Peyer's patch (tissue), 4 donors: ENCODE data around the gene AKR1C2.

Experiments used
- CTCF ChIP-seq, 6 experiments: fragments of 450-650 bp in 4 of 6; fragments of 200-600 bp in 2 of 6; sonication (generic) in 1 of 6; IDR thresholded peaks; one replicate each; pipeline ENCODE4 v1.5.1; 2017 to 2019; ENCODE audit warnings: antibody characterized with exemption in 6 of 6, mild to moderate bottlenecking in 3 of 6, moderate library complexity in 1 of 6
- POLR2A ChIP-seq, 2 donors: fragments of 450-650 bp; IDR thresholded peaks; one replicate each; pipeline ENCODE4 v1.5.1; 2017; ENCODE audit warnings: antibody characterized with exemption in 2 of 2, mild to moderate bottlenecking in 2 of 2, moderate library complexity in 2 of 2

DNA sequence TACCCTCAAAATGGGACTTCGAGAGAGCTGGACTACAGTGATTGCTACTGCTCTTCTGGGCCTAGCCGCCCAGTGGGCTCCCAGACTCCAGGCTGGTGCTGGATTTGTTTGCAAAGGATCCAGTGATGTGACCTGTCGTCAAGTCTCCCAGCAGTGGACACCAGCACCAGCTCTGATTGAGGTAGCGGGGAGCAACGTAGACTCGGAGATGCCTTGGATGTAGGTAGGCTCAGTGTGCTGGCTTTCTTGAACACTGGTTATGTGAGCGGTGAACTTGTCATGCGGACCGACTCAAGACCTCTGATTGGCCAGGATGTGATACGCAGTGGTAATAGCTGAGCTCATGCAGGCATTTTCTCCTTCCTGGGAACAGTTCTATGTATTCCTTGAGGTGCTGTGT is 19.4 kb downstream of the AKR1C2 start:
- no peak for TF ChIP-seq CTCF (IDR thresholded peaks at IDR 0.05)
- TF ChIP-seq POLR2A (IDR thresholded peaks at IDR 0.05): no peak
